ENCODE data around the gene ROGDI. TPM values are rescaled to one million over a fixed set of nuclear protein-coding genes. Genes with fewer than 3 reads are reported as not detected.

ROGDI gene
- total RNA-seq, 1 experiment from 2014 or later: 18.9 TPM

DNA sequence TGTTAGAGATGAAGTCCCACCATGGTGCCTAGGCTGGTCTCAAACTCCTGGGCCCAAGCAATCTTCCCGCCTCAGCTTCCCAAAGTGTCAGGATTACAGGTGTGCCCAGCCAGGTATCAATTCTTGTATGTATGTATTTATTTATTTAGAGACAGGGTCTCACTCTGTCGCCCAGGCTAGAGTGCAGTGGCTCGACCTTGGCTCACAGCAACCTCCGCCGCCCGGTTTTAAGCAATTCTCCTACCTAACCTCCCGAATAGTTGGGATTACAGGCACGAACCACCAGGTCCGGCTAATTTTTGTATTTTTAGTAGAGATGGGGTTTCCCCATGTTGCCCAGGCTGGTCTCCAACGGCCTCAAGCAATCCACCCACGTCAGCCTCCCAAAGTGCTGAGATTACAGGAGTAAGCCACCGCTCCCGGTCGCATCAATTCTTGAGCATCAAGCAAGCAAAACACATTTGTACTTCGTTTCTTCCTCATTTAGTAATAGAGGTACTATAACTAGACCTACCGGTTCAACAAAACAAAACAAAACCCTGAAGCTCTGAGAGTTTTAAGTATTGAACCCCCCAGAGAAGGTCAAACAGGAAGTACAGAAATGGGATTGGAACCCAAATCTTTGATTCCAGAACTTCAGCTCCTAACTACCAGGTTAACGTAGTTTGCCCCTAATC lies 34.4 kb downstream of the ROGDI start:
- peak; percentile 56 for DNase-seq (ENCODE audit: low read depth)

DNA sequence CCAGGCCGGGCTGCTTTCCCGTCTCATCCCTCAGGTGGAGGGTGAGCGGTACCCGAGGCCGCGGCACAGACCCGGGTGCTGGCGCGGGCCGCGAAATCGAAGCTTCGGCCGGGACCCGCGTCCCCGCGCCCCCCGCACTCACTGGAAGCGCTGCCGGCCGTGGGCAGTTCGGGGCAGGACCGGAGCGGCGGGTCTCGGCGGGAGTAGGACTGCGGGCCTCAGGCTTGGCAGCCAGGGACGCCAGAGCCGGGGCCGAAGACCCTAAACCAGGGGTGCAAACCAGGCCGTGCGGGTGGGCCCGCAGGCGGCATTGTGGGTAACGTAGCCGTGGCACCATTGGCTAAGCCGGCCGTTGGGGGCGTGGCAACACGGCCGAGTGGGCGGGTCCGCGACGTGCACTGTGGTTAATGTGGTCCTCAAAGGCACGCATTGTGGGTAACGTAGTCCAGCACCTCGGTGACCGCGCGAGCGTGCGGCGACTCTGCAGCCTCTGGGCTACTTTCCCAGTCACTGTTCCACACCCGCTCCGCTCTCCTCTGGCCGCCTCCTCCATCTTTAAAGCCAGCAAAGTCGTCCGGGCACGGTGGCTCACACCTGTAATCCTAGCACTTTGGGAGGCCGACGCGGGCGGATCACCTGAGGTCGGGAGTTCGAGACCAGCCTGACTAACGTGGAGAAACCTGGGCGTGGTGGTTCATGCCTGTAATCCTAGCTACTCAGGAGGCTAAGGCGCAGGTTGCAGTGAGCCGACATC lies 35.4 kb downstream of the ROGDI start, which contains the start of gene ZNF500:
Gene ZNF500 (minus strand): TSS at position 288 of the 754 bp plus-strand sequence. CDS start 1,184 bp downstream, outside the sequence.
- DNase-seq (ENCODE audit: low read depth): peak; percentile 95

DNA sequence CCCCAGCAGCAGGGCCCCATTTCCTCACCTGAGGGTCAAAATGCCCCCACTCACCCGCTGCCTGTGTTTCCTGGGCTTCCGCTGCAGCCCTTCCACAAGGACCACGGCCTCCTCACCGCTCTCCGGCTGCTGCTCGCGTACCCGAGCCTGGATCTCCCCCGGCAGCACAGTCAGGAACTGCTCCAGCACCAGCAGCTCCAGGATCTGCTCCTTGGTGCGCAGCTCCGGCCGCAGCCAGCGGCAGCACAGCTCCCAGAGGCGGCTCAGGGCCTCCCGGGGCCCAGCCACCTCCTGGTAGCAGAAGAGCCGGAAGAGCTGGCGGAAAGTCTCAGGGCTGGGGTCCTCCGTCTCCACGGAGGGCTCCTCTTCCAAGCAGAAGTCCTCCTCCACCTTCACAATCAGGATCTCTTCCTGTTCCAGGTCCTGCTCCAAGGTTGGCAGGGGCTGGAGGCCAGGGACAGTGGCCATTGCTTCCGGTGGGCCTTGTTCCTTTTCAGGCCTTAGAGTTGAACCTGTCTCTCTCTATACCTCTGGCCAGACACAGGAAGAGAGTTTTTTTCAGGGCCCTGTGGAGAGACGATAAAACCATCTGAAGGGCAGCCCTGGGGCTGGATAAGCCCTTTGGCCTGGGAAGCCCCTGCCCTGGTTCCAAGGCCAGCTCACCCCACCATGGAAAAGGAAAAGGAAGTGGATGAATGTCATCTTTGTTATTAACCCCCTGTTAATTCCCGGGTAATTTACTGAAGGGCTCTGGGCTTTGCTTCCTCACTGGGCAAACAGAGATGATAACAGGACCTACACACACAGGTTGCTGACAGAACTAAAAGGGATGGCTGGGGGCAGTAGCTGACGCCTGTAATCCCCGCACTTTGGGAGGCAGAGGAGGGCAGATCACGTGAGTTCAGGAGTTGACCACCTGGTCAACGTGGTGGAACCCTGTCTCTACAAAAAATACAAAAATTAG lies 36.6 kb downstream of the ROGDI start:
- DNase-seq (ENCODE audit: low read depth): no peak

- DNase-seq (ENCODE audit: low read depth): no peak
Observed at GRCh38 chr16:4763791-4764190, 38.6 kb downstream of the ROGDI start.

DNA sequence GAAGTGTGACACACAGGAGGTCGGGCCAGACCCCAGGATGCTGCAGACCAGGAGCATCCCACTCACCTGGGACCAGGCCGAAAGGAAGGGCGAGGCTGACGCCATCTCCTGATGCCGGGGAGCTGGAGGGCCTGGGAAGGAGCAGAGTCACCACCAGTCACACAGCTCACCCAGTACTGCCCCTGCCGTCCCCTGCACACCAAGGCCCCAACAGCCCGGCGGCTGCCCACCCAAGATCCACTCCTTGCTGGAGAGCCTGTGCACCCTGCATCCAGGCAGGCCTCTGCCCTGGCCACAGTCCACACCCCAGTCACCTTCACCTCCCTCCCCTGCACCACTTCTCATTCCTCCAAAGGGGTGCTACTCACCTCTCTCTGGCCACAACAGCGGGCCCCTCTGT lies 40.2 kb downstream of the ROGDI start:
- no peak for DNase-seq (ENCODE audit: low read depth)

GRCh38 chr16:4760221-4760910 lies 42.1 kb downstream of the ROGDI start:
- no peak for DNase-seq (ENCODE audit: low read depth)

DNA sequence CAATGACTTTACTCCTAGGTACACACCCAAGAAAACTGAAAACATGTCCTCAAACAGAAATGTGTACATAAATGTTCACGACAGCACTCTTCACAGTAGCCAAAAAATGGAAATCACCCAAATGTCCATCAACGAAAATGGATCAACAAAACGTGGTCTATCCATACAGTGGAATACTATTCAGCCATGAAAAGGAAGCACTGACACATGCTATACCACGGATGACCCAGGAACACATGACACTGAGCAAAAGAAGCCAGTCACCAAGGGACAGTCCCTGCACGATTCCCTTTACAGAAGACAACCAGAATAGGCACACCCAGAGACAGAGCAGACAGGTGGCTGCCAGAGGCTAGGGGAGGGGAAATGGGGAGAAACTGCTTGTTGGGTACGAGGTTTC lies 46.7 kb downstream of the ROGDI start:
- no peak for DNase-seq (ENCODE audit: low read depth)

DNA sequence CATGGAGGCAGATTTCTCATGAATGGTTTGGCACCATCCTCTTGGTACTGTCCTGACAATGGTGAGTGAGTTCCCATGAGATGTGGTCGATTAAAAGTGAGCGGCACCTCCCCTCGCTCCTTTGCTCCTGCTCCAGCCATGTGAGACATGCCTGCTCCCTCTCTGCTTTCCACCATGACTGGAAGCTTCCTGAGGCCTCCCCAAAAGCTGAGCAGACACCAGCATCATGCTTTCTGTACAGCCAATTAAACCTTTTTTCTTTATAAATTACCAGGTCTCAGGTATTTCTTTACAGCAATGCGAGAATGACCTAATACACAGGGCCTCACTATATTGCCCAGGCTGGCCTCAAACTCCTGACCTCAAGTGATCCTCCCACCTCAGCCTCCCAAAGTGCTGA lies 47.6 kb downstream of the ROGDI start:
- no peak for DNase-seq (ENCODE audit: low read depth)

DNA sequence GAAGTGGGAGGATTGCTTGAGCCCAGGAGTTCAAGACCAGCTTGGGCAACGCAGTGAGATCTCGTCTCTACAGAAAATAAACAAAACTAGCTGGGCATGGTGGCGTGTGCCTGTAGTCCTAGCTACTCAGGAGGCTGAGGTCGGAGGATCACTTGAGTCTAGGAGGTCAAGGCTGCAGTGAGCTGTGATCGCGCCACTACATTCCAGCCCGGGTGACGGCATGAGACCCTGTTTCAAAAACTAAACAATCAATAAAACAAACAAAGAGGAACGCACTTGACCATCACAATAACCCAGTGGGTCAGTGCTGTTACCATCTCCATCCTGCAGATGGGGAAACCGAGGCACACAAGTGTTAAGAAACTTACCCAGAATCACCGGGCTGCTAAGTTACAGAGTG lies 49.2 kb downstream of the ROGDI start:
- DNase-seq (ENCODE audit: low read depth): no peak

DNA sequence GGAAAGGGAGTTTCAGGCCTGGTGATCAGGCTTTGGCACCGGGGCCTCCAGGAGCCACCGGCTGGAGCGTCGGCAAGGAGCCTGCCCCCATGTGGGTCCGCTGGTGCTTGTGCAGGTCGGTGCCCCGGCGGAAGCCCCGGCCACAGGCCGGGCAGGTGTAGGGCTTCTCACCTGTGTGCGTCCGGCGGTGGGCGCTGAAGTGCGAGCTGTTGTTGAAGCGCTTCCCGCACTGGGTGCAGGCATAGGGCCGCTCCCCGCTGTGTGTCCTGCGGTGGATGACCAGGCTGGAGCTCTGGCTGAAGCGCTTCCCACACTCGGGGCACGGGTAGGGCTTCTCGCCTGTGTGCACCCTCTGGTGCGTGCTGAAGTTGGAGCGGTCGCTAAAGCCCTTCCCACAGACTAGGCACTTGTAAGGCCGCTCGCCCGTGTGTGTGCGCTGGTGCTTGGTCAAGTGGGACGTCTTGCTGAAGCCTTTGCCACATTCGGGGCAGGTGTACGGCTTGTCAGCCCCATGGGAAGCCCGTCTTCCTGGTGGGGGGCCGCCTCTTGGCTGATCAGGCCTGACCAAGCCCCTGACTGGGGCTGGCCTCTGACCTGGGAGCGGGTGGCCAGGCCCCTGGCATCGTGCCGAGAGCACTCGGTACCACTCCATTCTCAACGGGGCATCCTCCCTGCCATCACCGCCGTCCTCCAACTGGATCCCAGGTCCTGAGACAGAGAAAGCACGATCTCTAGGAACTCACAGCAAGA lies 49.9 kb downstream of the ROGDI start:
- no peak for DNase-seq (ENCODE audit: low read depth)

GRCh38 chr16:4750896-4751295 lies 51.5 kb downstream of the ROGDI start:
- no peak for DNase-seq (ENCODE audit: low read depth)

- DNase-seq (ENCODE audit: low read depth): no peak
Observed at GRCh38 chr16:4749700-4750257, 52.7 kb downstream of the ROGDI start.

DNA sequence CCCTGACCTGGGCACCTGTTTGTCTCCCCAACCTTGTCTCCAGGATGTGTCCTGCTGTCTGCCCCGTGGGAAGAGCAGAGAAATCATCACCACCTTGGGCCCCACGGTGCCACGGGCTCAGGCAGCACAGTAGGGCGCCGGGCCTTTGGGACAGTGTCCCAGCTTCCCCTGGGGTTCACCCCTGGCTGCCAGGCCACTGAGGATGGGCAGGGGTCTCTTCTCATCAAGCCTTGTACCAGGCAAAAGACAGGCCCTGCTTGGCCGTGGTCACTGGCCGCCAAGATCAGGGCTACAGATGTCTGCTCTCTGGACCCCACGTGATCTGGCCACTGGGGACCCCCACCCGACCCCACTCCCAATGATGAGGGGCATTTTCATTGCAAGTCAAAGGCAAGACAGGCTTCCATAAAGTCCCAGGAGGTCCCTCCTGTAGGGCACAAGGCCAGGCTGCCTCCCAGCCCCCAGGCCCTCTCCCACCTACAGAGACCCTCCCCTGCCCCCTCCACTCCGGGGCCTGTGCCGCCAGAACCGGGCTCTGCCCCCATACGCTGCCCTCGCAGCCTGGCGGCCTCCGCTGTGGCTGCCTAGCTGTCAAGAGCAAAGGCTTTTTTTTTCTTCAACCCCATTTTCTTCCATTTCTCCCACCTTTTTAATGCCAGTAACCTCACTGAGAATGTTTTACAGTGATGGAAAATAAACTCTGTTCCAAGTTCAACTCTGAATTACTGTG lies 53.6 kb downstream of the ROGDI start:
- DNase-seq (ENCODE audit: low read depth): no peak

DNA sequence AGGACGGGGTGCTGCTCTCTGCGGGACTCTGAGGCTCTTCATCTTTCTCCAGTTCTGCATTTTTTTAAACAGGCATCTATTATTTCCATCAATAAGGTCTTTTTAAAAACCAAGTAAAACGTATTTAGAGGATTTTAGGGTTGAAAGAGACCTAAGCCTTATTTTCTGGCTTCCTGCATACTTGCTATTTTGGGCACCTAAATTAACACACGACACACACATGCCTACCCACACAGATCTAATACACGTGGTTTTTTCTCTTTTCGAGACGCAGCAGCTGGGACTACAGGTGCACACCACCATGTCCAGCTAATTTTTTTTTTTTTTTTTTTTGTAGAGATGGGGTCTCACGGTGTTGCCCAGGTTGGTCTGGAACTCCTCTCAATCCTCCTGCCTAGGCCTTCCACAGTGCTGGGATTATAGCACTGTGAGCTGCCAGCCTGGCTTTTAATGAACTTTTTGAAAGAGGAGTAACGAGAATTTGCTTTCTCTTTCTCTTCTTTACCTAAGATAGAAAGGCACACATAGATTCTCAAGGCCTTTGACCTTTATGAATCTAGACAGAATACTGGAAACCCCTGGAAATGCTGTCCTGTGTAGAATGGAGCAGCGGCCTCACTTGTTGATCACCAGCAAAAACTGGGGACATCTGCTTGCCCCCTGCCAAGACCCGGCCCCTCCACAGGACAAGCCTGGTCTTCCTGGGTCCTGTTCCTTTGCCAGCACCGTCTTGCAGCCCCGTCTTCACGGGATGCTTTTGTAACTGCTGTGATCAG lies 54.3 kb downstream of the ROGDI start:
- no peak for DNase-seq (ENCODE audit: low read depth)

DNA sequence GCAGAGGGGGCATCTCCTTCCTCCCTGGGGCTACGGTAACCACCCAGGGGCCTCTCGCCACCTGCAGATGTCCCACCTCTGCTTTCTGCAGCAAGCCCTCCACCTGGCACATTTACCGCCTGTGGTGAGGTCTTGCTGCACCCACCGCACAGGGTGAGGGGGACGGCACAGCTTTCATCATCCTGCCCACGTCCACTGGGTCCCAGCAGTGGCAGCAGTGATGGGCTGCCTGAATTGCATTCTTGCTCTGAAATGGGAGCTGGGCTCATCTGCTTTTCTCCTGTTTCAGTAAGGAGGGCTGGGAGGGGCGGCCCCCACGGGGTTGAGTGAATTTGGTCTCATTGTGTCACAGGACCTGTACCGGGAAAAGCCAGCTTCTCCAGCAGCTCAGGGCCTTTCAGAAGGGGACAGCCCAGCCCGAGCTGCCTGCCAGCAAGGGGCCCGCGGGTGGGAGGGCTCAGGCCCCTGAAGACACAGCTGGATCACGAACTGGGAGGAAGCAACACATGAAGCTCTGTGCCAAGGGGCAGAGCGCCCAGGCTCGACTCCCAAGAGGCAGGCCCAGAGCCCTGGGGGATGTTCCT lies 55.4 kb downstream of the ROGDI start:
- no peak for DNase-seq (ENCODE audit: low read depth)

Data from M059J (cell line).